ENCODE results near the gene BIN1.

DNA sequence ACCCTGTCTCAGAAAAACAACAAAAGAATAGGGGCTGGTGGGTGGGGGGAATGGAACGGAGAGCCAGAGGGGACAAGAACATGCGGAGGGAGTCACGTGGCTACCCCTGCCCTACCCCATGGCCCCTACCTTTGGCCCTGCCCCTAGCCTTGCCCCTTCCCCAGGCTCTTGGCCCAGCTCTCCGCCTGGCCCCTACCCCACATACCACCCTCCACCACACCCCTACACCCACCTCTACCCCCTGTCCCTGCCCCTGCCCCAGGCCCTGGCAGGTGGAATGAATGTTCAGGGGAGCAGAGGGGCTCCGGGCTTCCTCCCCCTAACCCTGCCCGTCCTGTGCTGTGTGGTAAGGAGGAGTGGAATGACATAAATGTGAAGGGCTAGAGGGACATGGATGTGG, 15.1 kb downstream of the BIN1 start:
- TF ChIP-seq CTCF (IDR thresholded peaks at IDR 0.05) (no peak), POLR2A (IDR thresholded peaks at IDR 0.05) (no peak), EP300 (IDR thresholded peaks at IDR 0.05) (no peak)
